Kidney tubule cell (primary cell): ENCODE results near the gene VPS4B.
A peak's percentile ranks its signal among the peaks of the same experiment; 100 is the strongest.
"Not testable (repeated sequence)": the region's sequence is repeated elsewhere in the genome, so short reads cannot be mapped to it uniquely, and the experiment has no call there.

Experiments used
- DNase-seq: peaks from one replicate; pipeline ENCODE4 v3.0.0-alpha.2; 2018; ENCODE audit warnings: low spot score

The VPS4B gene

DNA sequence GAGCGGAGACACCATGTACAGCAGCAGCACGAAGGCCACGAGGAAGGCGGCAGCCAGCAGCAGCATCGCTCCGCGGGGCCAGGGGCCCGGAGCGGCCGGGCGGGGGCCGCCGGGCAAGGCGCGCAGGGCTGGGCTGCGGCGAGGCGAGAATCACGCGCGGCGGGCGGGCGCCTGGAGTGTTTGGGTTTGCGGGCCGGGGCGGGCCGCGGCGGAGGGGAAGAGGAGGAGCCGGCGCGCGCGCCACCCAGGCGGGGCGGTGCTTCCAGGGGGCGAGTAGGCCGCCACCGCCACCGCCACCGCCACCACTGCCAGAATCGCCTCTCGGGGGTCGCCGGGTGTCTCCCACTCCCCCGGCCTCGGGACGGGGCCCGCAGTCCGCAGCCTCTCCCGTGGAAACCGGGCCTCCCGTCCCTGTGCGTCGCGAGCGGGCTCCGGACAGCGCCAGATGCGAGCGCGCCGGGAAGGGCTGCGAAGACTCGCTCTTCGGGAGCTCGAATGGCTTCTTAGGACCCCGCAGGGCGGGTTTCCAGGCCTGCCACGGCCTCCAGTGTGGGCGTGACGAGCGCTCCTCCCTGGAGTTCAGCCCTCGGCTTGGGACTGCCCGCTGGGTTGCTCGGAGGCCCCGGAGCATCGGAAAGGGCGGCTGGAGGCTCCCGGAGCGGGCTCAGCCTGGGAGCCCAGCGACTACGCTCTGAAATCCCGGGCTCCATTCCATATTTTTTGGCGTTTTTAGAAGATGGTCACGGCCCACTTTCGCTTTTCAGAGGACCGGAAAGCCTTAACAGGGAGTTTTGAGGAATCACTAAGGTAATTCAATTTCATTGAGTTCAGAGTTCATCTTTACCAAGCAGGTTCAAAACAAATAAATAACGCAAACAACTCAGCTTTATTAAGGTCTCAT is 55.0 kb downstream of the VPS4B start, which contains the start of gene KDSR:
KDSR (minus strand) TSS at position 154 of the 901 bp plus-strand sequence; CDS start at position 66, 88 bp downstream.
- peak; percentile 99 for DNase-seq

DNA sequence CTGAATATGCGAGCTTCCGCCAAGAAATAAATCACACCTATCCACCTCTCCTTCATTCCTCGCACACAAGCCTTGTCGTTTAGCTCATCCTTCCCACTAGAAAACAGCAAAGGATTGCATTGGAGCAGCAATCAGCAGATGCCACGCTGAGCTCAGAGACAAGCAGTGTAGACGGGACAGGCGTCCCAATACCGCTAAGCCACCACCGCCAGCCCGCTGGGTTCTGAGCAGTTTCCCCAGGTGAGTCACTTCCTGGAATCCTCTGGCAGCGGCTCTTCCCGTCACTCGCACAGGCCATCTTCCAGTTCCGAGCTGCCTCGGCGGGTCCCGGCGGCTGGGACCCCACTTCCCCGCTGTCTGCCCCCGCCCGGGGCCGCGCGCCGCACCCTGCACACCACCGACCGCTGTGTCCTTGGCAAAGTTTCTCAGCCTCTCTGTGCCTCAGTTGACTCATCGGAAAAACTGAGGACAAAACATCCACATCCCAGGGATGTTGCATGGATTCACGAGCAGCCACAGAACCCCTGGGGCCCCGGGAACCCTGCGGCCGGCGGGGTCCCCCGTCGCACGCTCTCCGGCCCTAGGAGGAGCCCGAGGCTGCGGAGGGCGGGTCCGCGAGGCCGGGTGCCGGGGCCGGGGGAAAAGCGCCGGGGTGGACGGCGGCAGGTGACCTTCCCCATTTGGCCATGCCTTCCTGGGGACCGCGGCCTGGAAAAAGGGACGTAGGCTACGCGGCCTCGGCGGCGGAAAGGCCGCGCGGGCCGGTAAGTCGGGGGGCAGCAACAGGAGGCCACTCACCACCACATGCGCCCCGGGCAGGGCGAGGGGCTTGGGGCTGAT is 55.8 kb downstream of the VPS4B start:
- DNase-seq, result peak; percentile 85

DNA sequence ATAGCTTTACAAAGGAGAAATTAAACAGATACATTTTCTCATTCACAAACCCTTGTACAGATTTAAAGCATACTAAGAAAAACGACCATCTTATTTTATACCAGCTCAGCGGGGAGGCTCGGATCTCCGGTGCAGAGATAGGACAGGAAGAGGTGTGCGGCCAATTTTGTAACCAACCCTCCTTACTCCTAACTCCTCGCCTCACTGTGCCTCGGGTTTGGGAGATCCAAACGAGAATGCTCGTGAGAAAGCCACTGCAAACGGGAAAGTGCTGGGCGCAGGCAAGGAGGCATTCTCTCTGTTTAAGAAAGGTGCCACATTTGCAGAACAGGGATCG is 56.4 kb downstream of the VPS4B start:
- DNase-seq, result peak; percentile 28

DNA sequence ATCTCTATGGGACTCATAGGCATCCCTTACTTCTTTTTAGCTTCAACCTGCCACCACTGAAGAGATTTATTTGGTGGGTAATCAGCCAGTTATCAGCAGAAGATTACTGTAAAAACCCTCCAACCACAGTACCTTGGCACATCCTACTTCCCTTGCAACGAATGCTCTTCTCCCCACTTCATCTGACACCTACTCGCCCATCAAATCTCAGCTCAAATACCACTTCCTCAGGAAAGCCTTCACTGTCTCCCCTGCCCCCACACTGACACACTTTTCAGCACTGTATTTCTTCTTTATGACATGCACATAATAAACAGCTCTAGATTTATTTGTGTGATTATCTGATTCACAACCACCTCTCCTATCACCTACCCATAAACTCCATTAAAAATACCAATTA is 58.3 kb downstream of the VPS4B start:
- no peak for DNase-seq

DNA sequence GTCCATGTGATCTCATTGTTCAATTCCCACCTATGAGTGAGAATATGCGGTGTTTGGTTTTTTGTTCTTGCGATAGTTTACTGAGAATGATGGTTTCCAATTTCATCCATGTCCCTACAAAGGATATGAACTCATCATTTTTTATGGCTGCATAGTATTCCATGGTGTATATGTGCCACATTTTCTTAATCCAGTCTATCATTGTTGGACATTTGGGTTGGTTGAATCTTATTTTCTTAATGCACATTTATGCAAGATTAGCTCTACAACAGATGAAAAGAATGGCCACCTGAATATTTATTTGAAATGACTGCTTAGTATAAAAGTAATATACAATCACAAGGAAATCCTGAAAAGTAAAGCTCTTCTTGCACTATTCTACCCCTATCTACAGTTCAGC is 58.9 kb downstream of the VPS4B start:
- DNase-seq, result not testable (repeated sequence)

DNA sequence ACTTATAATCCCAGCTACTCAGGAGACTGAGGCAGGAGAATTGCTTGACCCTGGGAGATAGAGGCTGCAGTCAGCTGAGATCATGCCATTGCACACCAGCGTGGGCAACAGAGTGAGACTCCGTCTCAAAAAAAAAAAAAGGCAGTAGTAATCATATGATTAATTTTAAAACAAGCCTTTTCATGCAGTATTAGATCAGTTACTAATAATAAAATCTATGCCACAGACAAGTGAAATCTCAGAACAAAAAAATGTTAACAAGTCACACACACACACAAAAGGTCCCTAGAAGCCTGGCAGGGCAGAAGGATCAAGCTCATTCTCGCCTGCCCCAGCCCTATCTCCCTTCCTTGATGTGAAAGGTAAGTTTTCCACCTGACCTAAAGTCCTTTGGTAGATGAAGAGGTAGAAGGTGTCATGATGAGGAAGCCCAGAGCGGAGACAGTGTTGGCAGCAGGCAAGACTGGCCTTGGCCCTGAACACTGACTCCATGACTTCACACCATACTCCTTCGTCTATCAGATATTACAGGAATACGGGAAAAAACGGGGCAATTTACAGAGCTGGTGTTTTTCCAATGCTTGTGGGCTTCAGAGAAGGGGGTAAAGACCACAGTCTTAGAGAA is 65.9 kb downstream of the VPS4B start:
- no peak for DNase-seq

DNA sequence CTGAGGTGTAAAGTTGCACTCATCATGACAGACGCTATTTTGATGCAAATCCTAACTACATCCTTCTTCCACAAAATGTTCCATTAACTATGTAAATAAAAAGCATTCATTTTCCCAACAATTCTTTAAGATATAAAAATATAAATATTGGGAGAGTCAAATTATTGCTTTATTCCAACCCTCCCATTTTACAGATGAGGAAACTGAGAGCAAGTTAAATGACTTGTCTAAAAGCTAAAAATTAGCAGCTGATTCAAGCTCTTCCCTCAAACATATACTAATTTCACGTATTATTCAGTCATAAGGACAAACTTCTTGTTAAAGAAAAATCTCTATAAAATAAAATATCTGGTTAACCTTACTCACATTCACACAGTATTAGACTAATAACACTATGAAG is 72.0 kb downstream of the VPS4B start:
- DNase-seq, result no peak

DNA sequence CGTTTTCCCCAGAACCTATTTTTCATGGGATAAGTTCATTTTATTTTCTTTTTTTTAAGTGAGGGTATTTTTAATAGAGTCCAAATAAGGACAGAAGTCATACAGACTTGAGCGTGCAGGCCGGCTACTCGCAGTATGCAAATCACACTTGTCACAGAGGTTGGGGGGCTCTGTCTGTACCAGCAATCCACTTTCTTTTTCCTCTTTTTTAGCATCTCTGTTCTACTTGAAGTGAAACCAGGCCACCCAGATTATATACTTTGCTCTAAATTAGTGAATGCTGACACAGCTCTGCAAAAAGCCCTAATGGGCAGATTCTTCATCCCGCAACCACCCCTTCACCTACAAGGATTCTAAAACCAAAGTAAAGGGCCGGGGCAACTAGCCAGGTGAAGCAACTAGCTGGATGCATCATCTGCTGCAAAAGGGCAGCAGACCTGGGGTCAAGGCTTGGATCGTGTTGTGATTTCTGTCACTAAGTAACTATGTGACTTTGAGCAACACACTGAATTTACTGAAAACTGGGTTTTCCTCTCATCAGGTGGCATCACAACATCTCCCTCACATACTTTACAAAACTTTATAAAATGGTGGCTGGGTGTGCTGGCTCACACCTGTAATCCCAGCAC is 73.7 kb downstream of the VPS4B start:
- DNase-seq, result no peak

DNA sequence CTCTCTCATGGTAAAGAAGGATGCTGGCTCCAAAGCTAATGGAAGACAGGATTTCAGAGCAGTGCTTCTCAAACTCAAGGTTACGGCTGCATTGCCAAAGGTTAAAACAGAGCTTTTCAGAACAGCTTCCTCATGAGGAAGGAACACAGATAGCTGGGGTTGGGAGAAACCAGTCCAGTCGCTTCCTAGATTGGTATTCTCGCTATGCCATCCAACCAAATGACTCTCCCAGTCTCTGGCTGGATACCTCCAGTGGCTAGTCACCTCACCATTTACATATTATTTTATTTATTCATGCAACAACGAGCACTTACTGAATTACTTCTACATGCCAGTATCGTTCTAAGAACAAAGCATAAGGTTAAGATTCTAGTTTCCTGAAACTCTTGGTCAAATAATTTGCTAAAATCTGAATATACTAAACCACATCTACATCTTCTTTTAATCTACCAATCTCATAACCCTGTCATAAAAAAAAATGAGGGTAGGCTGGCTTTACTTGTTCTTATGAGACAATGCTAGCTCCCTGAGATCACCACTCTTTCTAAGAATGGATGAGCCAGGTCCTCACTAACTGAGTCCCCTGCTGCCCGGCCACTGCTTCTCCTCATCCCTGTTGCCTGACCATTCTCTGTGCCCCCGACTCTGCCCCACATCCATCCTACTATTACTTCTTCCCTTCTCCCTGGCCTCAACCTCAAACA is 75.6 kb downstream of the VPS4B start:
- DNase-seq, result peak; percentile 50

DNA sequence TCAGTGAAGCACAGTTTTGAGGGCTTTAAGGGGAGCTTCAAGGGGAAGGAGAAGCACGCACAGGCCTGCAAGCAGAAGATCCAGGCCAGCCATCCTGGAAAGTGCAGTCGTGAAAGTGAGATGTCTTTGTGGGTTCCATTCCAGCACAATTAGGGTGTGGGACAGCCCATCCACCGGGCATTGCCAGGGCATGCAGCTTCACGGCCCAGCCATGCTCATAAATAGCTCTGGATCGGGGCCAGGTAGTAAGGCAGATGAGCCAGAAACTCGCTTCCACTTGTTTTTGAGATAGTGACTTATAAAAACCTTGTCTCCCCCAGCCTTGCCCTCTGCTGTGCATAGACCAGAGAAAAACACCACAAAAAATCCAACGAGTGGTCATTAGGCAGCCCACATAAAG is 76.2 kb downstream of the VPS4B start:
- no peak for DNase-seq

DNA sequence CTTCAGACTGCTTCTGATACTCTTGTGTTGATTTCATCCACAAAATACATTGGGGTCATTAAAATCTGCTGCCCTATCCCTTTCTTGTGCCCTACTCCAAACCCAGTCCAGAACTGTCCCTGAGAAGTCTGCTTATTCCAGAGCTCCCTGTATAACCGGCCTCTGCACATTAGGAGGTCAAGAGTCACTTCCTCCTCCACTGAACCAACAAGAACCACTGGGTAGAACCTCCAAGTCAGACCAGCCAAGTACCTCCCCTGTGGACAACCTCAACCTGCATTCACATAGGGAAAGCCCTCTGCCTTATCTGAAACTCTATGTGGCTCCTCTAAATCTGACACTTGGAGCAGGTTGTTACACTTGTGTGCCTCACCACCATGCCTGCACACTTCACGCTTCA is 77.4 kb downstream of the VPS4B start:
- DNase-seq, result no peak

DNA sequence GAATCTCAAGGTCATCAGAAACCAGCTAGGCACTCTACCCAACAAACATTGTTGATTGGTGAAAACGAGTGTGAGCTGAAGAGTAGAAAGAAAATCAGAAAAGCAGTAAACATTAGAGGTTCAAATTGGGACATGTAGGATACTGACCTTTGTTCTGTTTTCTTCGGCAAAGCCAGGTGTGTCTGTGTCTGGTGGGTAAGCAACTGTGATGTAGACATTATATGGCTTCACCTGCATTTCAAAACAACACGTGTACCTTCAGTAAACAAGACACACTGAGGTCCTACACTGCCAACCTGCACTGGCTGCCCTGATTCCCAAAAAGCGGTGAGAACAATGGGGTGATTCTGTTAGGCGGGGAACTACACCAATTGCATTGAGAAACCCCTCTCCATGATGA is 78.0 kb downstream of the VPS4B start:
- no peak for DNase-seq

DNA sequence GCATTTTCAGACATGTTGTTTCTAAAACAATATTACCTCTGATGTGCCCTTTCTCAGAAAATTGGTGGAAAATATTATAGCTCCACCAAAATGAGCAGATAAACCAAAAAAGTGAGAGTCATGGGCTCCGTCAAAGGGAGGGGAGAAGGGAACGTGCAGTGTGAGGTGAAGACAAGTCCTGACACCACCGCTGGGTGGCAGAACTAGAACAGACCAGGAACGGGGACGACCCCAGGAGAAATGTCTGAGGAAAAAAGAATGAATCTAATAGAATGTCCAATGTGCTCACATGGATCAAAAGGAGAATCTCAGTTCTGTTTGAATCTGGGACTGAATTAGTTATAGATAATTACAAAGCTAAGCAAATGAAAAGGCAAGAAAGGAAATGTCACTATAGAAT is 80.1 kb downstream of the VPS4B start:
- DNase-seq, result no peak

DNA sequence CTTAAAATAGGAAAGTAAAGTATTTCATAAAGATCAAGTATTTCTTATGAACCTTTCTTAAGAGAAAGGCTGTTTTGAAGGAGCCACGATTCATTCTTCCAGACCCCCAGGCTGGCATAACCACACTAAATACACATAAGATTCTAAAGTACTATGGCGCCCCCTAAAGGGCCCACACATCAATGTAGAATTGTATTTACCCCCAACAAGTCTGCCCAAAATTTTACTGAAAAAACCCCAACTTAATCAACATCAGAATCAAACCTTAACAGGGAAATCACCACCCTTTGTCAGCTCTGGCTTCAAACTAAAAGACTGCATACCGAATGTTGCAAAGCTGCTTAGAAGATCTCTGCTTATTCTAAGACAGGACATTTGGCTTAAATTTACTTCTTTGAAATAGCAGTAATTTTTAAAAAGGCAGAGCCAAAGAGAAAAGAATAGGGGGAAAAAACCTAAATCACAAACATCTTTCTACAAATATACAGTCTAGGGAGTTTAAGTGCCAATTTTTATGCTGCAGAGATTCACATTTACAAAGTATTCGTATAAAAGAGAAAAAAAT is 82.3 kb downstream of the VPS4B start:
- peak; percentile 45 for DNase-seq
